HG03432 (cell line): Measurements from ENCODE around the gene PROB1.
"Not testable (repeated sequence)": the region's sequence is repeated elsewhere in the genome, so short reads cannot be mapped to it uniquely, and the experiment has no call there.

Source experiments
- ATAC-seq: cut with Tn5 transposase; IDR thresholded peaks from one replicate; pipeline ENCODE4 v1.9.1; 2021; ENCODE audit warnings: mild to moderate bottlenecking, moderate library complexity; ENCODE audit not compliant: unreplicated experiment

PROB1 gene

DNA sequence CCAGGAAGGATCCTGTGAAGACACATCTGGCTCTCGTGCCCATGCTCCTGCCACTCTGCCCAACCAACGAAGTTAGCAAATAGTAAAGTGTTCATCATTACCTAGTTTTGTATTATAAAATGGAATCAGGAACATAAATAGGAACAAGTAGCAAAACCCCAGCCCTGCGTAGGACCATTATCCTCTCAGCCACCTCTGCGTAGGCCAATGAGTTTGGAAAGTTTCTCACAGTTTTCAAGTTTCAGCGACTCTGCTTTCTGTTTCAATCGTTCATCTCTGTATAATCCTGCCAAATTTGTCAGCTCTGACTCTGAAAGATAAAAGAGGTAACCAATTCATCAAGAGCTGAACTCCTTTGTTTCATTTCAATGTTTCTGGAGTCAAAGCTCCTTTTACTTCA lies 19.1 kb upstream of the PROB1 start:
- ATAC-seq: peak; percentile 54

- no peak for ATAC-seq
Measured at GRCh38 chr5:139413153-139413552, 18.2 kb upstream of the PROB1 start.

- no peak for ATAC-seq
Measured at GRCh38 chr5:139410993-139411828, 16.3 kb upstream of the PROB1 start.

DNA sequence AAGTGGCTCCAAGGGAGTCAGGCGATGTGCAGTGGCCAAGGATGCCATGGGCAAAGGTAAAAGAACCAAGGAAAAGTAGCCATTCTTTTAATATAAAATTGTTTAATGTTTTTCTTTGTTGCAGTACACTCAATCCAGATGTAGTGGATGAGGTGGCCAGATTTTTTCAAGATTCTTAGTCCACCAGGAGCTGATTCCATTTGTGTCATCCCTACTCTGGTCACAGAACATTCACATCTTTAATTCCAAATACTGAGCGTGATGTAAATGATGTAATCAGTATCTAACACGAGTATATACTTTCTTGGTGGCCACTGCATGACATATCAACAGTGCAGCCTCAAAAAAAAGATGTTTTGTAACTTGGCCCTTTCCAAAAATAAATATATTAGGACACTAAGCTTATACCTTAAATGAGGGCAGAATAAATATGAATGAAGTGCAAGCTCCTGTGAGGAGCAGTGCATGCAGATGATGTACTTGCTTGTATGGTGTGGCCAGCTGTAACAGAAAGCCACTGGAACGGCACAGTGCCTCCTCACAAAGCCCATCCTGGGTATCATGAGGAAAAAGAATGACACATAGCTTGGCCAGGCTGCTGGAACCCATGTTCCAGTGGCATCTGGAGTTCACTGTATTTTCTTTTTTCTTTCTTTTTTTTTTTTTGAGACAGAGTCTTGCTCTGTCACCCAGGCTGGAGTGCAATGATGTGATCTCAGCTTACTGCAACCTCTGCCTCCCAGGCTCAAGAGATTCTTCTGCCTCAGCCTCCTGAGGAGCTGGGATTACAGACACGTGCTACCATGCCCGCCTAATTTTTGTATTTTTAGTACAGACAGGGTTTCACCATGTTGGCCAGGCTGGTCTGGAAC lies 15.5 kb upstream of the PROB1 start:
- no peak for ATAC-seq

DNA sequence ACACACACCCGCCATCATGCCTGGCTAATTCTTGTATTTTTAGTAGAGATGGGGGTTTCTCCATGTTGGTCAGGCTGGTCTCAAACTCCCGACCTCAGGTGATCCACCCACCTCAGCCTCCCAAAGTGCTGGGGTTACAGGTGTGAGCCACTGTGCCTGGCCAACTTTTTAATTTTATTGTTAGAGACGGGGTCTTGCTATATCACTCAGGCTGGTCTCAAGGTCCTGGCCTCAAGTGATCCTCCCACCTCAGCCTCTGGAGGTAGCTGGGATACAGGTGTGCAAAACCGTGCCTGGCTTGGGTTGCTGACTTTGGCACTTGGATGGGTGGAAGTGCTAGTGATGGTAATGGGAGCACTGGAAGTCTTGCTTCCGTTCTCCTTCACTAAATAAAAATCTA lies 14.2 kb upstream of the PROB1 start:
- not testable (repeated sequence) for ATAC-seq

DNA sequence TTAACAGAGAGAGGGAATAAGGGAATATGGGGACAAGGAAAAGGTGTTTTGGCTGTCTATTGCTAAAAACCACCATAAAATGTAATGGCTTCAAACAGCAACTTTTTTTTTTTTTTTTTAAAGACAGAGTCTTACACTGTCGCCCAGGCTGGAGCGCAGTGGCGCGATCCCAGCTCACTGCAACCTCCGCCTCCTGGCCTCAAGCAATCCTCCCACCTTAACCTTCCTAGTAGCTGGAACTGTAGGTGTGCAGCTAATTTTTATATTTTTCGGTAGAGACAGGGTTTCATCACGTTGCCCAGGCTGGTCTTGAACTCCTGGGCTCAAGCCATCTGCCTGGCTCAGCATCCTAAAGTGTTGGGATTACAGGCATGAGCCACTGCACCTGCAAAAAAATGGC lies 13.3 kb upstream of the PROB1 start:
- no peak for ATAC-seq

GRCh38 chr5:139407517-139407916 lies 12.6 kb upstream of the PROB1 start:
- ATAC-seq: no peak

GRCh38 chr5:139406963-139407362 lies 12.1 kb upstream of the PROB1 start:
- ATAC-seq: no peak

GRCh38 chr5:139404484-139404840 lies 9.6 kb upstream of the PROB1 start:
- no peak for ATAC-seq

- peak; percentile 83 for ATAC-seq
Measured at GRCh38 chr5:139403787-139404483, 9.0 kb upstream of the PROB1 start, which contains the start of gene SPATA24. TSS of gene SPATA24 (minus strand) at chr5:139404089. CDS start at chr5:139404060, 29 bp downstream.

DNA sequence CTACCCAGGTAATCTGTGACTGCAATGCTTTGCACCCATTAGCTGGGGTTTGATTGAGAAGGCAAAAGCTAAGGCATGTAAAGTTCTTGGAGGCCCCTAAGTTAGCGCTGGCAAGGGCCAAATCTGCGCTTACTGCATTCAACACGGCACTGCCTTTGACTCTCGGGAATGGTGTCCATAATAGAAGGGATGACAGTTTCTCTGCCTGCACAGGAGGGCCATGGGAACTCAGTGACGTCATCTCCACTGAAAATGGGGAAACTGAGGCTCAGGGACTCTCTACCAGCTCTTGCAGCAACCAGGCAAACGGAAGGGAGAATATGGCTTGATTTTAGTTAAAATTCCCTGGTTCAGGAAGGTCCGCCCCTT lies 8.5 kb upstream of the PROB1 start:
- ATAC-seq: no peak

GRCh38 chr5:139402561-139403158 lies 7.8 kb upstream of the PROB1 start:
- no peak for ATAC-seq

GRCh38 chr5:139401546-139401945 lies 6.6 kb upstream of the PROB1 start:
- ATAC-seq: no peak

GRCh38 chr5:139399501-139400121 lies 4.7 kb upstream of the PROB1 start:
- ATAC-seq: peak; percentile 29

GRCh38 chr5:139397921-139398320 lies 3.0 kb upstream of the PROB1 start:
- ATAC-seq: no peak

DNA sequence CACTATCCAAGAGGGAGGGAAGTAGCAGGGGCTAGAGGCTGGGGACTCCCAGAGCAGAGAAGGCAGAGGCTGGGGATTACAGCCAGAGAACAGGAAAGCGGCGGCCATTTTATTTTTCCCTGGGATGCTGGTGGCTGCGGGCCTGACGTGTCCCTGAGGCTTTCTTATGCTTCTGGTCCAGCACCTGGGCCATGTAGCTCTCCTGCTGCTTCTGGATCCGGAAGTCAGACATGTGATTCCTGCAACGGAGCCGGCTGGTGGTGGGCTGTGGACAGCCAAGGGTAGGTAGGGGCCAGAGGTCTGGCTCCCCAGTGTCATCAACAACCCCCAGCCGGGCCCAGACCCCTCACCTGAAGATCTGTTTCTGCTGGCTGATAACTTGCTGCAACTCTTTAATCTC lies 1.8 kb upstream of the PROB1 start:
- no peak for ATAC-seq

- ATAC-seq: no peak
Measured at GRCh38 chr5:139395844-139396640, 1.1 kb upstream of the PROB1 start.

GRCh38 chr5:139394123-139394653 lies 716 bp downstream of the PROB1 start:
- ATAC-seq: no peak

DNA sequence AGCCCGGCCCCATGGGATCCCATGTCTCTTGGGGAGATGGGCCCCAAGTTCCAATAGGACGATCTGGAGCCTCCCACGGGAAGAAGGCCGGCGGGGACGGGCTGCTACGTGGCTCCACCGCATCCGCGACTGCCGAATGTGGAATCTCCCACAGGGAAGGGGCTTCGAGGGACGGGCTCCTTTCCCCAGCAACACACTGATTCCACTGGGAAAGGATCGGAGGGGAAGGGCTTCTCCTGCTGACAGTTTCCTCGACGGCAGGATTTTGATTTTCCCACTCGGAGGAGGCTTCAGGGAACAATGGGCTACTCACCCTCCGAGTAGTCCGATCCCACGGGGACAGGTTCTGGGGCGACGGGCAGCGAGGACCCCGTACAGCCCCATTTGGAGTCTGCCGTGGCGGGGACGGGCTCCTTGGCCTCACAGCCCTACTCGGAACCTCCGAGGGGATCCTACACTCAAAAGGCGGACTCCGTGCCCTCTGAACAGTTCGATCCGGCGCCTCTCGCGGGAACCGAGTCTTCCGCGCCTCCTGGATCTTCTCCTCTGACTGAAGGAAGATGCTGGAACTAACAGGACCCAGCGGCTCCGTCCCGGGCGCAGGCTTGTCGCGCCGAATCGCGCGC lies 1.3 kb downstream of the PROB1 start:
- no peak for ATAC-seq
